IMR-90 (cell line): ENCODE measurements around the gene CARTPT. TPM values are rescaled to one million over a fixed set of nuclear protein-coding genes. Genes with fewer than 3 reads are reported as not detected.

ENCODE experiments used
- ATAC-seq: fragments of 200-7000 bp; cut with Tn5 transposase; 2 replicates; pipeline ENCODE4 v1.9.1; 2020; ENCODE audit warnings: low read depth, mild to moderate bottlenecking, moderate library complexity
- BruUV-seq: library from RNA; stranded (reverse); fragments of 400-500 nt; replicated peaks from 2 replicates; lab custom pipeline; 2021; lab: Mats Ljungman, UMichigan
- CTCF ChIA-PET: fragments of 300-600 bp; formaldehyde crosslinking; extraction: SDS; loops from one replicate; lab custom pipeline; 2021; ENCODE audit warnings: antibody characterized with exemption; lab: Yijun Ruan, JAX
- POLR2A ChIA-PET: fragments of 300-600 bp; sonication (Branson Sonifier 250); formaldehyde crosslinking; loops from one replicate; lab custom pipeline; 2022; ENCODE audit warnings: antibody characterized with exemption; ENCODE audit not compliant: unreplicated experiment; lab: Charles Lee
- DNase-seq: peaks from one replicate; pipeline ENCODE4 v3.0.0; 2013
- H2AFZ ChIP-seq: replicated peaks from 2 replicates; pipeline ENCODE3; 2013; ENCODE audit warnings: low read length, mild to moderate bottlenecking; ENCODE audit not compliant: poor library complexity
- H2AK5ac ChIP-seq: 2 replicates; pipeline ENCODE4 v1.6.1; 2013; ENCODE audit warnings: low read depth, low read length, inconsistent platforms
- H2AK9ac ChIP-seq: replicated peaks from 2 replicates; pipeline ENCODE3; 2013; ENCODE audit warnings: mild to moderate bottlenecking, low read depth, low read length, moderate library complexity; ENCODE audit not compliant: poor library complexity
- H2BK120ac ChIP-seq: 2 replicates; pipeline ENCODE4 v1.6.1; 2013; ENCODE audit warnings: low read depth, low read length, inconsistent platforms
- H2BK15ac ChIP-seq: 3 replicates; pipeline ENCODE4 v1.6.1; 2013; ENCODE audit warnings: low read depth, low read length, inconsistent platforms
- H2BK20ac ChIP-seq: 2 replicates; pipeline ENCODE4 v1.6.1; 2013; ENCODE audit warnings: low read depth, mild to moderate bottlenecking, inconsistent platforms, low read length, moderate library complexity
- H2BK5ac ChIP-seq: 2 replicates; pipeline ENCODE4 v1.6.1; 2013; ENCODE audit warnings: mild to moderate bottlenecking, low read depth, low read length, inconsistent platforms; ENCODE audit not compliant: poor library complexity, severe bottlenecking
- H3K14ac ChIP-seq: replicated peaks from 2 replicates; pipeline ENCODE4 v1.6.1; 2013; ENCODE audit warnings: low read depth, low read length, inconsistent platforms
- H3K18ac ChIP-seq: 2 replicates; pipeline ENCODE4 v1.6.1; 2013; ENCODE audit warnings: low read depth, low read length, control low read depth
- H3K23ac ChIP-seq: 2 replicates; pipeline ENCODE4 v1.6.1; 2013; ENCODE audit warnings: low read depth, low read length, inconsistent platforms
- H3K27ac ChIP-seq: 2 replicates; pipeline ENCODE4 v1.5.1; 2013; ENCODE audit warnings: mild to moderate bottlenecking, control low read depth, low read length; ENCODE audit not compliant: insufficient read depth
- H3K27me3 ChIP-seq: 2 replicates; pipeline ENCODE4 v1.6.1; 2013; ENCODE audit warnings: low read length; ENCODE audit not compliant: control insufficient read depth, insufficient read depth
- H3K36me3 ChIP-seq: 2 replicates; pipeline ENCODE4 v1.6.1; 2013; ENCODE audit warnings: low read length, mixed read lengths; ENCODE audit not compliant: control insufficient read depth, insufficient read depth
- H3K4ac ChIP-seq: 2 replicates; pipeline ENCODE4 v1.6.1; 2013; ENCODE audit warnings: low read depth, low read length, inconsistent platforms
- H3K4me1 ChIP-seq: 2 replicates; pipeline ENCODE4 v1.6.1; 2013; ENCODE audit warnings: low read length, mixed read lengths; ENCODE audit not compliant: control insufficient read depth, insufficient read depth
- H3K4me2 ChIP-seq: 2 replicates; pipeline ENCODE4 v1.6.1; 2013; ENCODE audit warnings: low read depth, mild to moderate bottlenecking, control low read depth, low read length, moderate library complexity
- H3K4me3 ChIP-seq: 2 replicates; pipeline ENCODE4 v1.5.1; 2013; ENCODE audit warnings: low read depth, mild to moderate bottlenecking, control low read depth, low read length, moderate library complexity; ENCODE audit not compliant: insufficient read depth
- H3K56ac ChIP-seq: 2 replicates; pipeline ENCODE4 v1.6.1; 2013; ENCODE audit warnings: low read length, inconsistent platforms; ENCODE audit not compliant: insufficient read depth; ENCODE audit errors: extremely low read depth
- H3K79me1 ChIP-seq, 2 experiments: 2 replicates each; pipeline ENCODE4 v1.6.1; 2013; ENCODE audit warnings: low read length in 2 of 2, inconsistent platforms in 1 of 2, low read depth in 1 of 2
- H3K9ac ChIP-seq: 2 replicates; pipeline ENCODE4 v1.6.1; 2013; ENCODE audit warnings: low read depth, low read length, control low read depth
- H3K9me1 ChIP-seq: 2 replicates; pipeline ENCODE4 v1.6.1; 2013; ENCODE audit warnings: low read length, inconsistent platforms; ENCODE audit not compliant: insufficient read depth
- H3K9me3 ChIP-seq: 2 replicates; pipeline ENCODE4 v1.6.1; 2013; ENCODE audit warnings: low read length; ENCODE audit not compliant: control insufficient read depth, insufficient read depth
- H4K20me1 ChIP-seq: 2 replicates; pipeline ENCODE4 v1.6.1; 2013; ENCODE audit warnings: low read length, inconsistent platforms; ENCODE audit not compliant: insufficient read depth
- H4K5ac ChIP-seq: 2 replicates; pipeline ENCODE4 v1.6.1; 2013; ENCODE audit warnings: mild to moderate bottlenecking, low read depth, low read length, control low read depth
- H4K8ac ChIP-seq, 2 experiments: 2 replicates each; pipeline ENCODE4 v1.6.1; 2013; ENCODE audit warnings: low read depth in 2 of 2, low read length in 2 of 2, control low read depth in 1 of 2, inconsistent platforms in 1 of 2
- H4K91ac ChIP-seq: 2 replicates; pipeline ENCODE4 v1.6.1; 2013; ENCODE audit warnings: low read depth, low read length, inconsistent platforms; ENCODE audit not compliant: insufficient read depth
- BHLHE40 ChIP-seq: fragments of 150-350 bp; IDR thresholded peaks from 2 replicates; pipeline ENCODE4 v1.6.1; 2016; ENCODE audit warnings: mild to moderate bottlenecking, low read depth, low read length
- CEBPB ChIP-seq: IDR thresholded peaks from 2 replicates; pipeline ENCODE4 v1.6.1; 2012; ENCODE audit warnings: low read depth, low read length, improper control_type of control experiment
- CHD1 ChIP-seq: IDR thresholded peaks from 2 replicates; pipeline ENCODE4 v1.6.1; 2012; ENCODE audit warnings: low read depth, low read length, improper control_type of control experiment
- ELK1 ChIP-seq: fragments of 150-350 bp; IDR thresholded peaks from 2 replicates; pipeline ENCODE4 v1.6.1; 2016; ENCODE audit warnings: low read depth, mild to moderate bottlenecking, low read length, moderate library complexity, borderline replicate concordance
- FOS ChIP-seq: fragments of 150-350 bp; IDR thresholded peaks from 2 replicates; pipeline ENCODE4 v1.6.1; 2016; ENCODE audit warnings: low read depth, low read length
- MAFK ChIP-seq: IDR thresholded peaks from 2 replicates; pipeline ENCODE4 v1.6.1; 2012; ENCODE audit warnings: low read depth, low read length, improper control_type of control experiment
- MAZ ChIP-seq: IDR thresholded peaks from 2 replicates; pipeline ENCODE4 v1.6.1; 2012; ENCODE audit warnings: low read depth, mild to moderate bottlenecking, low read length, improper control_type of control experiment, moderate library complexity, borderline replicate concordance
- MXI1 ChIP-seq: IDR thresholded peaks from 2 replicates; pipeline ENCODE4 v1.6.1; 2012; ENCODE audit warnings: low read depth, mild to moderate bottlenecking, low read length, moderate library complexity, borderline replicate concordance
- NFE2L2 ChIP-seq: fragments of 150-350 bp; IDR thresholded peaks from 2 replicates; pipeline ENCODE4 v1.6.1; 2016; ENCODE audit warnings: low read depth, mild to moderate bottlenecking, low read length
- POLR2A ChIP-seq: IDR thresholded peaks from 2 replicates; pipeline ENCODE4 v1.6.1; 2012; ENCODE audit warnings: mild to moderate bottlenecking, low read depth, low read length
- RAD21 ChIP-seq: IDR thresholded peaks from 2 replicates; pipeline ENCODE4 v1.6.1; 2012; ENCODE audit warnings: low read length, improper control_type of control experiment
- RCOR1 ChIP-seq: IDR thresholded peaks from 2 replicates; pipeline ENCODE4 v1.6.1; 2012; ENCODE audit warnings: mild to moderate bottlenecking, low read length, improper control_type of control experiment; ENCODE audit not compliant: insufficient replicate concordance
- RFX5 ChIP-seq: IDR thresholded peaks from 2 replicates; pipeline ENCODE4 v1.8.0; 2012; ENCODE audit warnings: low read depth, mild to moderate bottlenecking, low read length, moderate library complexity
- SMC3 ChIP-seq: fragments of 150-350 bp; IDR thresholded peaks from 2 replicates; pipeline ENCODE4 v1.6.1; 2016; ENCODE audit warnings: low read depth, mild to moderate bottlenecking, antibody characterized with exemption, low read length, moderate library complexity
- WGBS, 2 experiments: methylation state at CpG; one replicate each; pipeline versions ENCODE4 v1.1.5 to v1.1.7; 2013; ENCODE audit warnings: missing lambda C conversion rate in 2 of 2; ENCODE audit not compliant: insufficient read length in 1 of 2; ENCODE audit errors: extremely low coverage in 2 of 2; 5-methylcytosine and 5-hydroxymethylcytosine counted together
- dilution Hi-C: fragments of 300-500 bp; cut with HindIII; formaldehyde crosslinking; loops from one replicate; pipeline ENCODE4 v1.14.3; 2018; ENCODE audit warnings: low sequenced_read_pairs; ENCODE audit not compliant: unreplicated experiment
- in situ Hi-C: fragments of 300-500 bp; cut with MboI; formaldehyde crosslinking; loops from 3 replicates; pipeline ENCODE4 v1.14.3; 2019; ENCODE audit warnings: low sequenced_read_pairs, inconsistent platforms, mixed read lengths
- intact Hi-C: fragments of 100-400 bp; cut with micrococcal nuclease; formaldehyde crosslinking; loops from 2 replicates; pipeline ENCODE4 v1.10.0; 2022
- polyA plus RNA-seq, 3 experiments: library from polyadenylated mRNA; depleted of rRNA; stranded (reverse); fragments of >200 nt; gene quantifications; 2 replicates each; pipeline ENCODE4 v1.2.3, GENCODE V29; 2012; ENCODE audit warnings: low replicate concordance in 1 of 3
- total RNA-seq: library from RNA; depleted of rRNA; stranded (reverse); fragments of >200 nt; gene quantifications from 2 replicates; pipeline ENCODE4 v1.2.3, GENCODE V29; 2012
- TF ChIP-seq, protein P1 (sequence below): conservative IDR thresholded peaks from 2 replicates; pipeline ENCODE4 v1.5.1; 2012; ENCODE audit warnings: mild to moderate bottlenecking, low read depth, low read length, improper control_type of control experiment
- TF ChIP-seq, protein P2 (sequence below): fragments of 150-350 bp; IDR thresholded peaks from 2 replicates; pipeline ENCODE4 v1.6.1; 2017; ENCODE audit warnings: mild to moderate bottlenecking, antibody characterized with exemption, low read length, low read depth

The CARTPT gene
- total and polyA plus RNA-seq, 2 of the 4 experiments (the other 2 are of a cell fraction): not detected

DNA sequence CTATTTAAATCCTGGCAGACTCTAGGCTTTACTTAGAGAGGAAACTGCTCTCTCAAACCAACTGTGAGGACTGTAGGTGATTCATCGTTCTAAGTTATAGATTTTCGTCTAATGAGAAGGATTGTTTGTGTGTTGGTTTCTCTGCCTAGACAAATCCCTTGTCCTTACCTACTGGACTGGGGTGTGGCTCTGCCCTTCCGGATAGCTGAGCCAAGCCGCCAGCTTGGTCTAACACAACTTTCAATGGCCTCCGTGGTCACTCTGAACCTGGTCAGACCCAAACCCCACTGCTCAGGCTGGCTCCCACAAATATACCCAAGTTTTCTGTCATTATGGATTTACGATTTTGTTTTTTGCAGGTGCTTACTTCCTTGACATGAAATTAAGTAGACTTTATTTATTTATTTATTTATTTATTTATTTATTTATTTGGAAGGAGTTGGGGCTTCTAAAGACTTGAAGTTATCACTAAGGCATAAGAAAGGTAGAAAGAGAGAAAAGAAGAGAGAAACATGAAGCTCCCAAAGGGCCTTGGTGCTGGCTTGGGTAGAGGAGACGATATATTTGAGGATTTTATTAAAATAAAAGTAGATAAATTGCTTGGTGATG lies 19.0 kb downstream of the CARTPT start:
- no peak overlapping the region for H4K91ac ChIP-seq
- no peak overlapping the region for H3K56ac ChIP-seq
- H2BK20ac ChIP-seq: no peak overlapping the region
- POLR2A ChIA-PET: no interaction called here
- in situ Hi-C loops (no loop called here), intact Hi-C loops (no loop called here), dilution Hi-C loops (no loop called here)
- DNase-seq (no peak), ATAC-seq (no peak)
- TF ChIP-seq MAZ (no peak), RAD21 (no peak), RFX5 (no peak), MAFK (no peak), ELK1 (no peak), POLR2A (no peak), SMC3 (no peak), MXI1 (no peak), CHD1 (no peak), NFE2L2 (no peak), RCOR1 (no peak), CEBPB (no peak), BHLHE40 (no peak), FOS (no peak)
- TF ChIP-seq, protein P1, sequence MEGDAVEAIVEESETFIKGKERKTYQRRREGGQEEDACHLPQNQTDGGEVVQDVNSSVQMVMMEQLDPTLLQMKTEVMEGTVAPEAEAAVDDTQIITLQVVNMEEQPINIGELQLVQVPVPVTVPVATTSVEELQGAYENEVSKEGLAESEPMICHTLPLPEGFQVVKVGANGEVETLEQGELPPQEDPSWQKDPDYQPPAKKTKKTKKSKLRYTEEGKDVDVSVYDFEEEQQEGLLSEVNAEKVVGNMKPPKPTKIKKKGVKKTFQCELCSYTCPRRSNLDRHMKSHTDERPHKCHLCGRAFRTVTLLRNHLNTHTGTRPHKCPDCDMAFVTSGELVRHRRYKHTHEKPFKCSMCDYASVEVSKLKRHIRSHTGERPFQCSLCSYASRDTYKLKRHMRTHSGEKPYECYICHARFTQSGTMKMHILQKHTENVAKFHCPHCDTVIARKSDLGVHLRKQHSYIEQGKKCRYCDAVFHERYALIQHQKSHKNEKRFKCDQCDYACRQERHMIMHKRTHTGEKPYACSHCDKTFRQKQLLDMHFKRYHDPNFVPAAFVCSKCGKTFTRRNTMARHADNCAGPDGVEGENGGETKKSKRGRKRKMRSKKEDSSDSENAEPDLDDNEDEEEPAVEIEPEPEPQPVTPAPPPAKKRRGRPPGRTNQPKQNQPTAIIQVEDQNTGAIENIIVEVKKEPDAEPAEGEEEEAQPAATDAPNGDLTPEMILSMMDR: no peak
- TF ChIP-seq, protein P2, sequence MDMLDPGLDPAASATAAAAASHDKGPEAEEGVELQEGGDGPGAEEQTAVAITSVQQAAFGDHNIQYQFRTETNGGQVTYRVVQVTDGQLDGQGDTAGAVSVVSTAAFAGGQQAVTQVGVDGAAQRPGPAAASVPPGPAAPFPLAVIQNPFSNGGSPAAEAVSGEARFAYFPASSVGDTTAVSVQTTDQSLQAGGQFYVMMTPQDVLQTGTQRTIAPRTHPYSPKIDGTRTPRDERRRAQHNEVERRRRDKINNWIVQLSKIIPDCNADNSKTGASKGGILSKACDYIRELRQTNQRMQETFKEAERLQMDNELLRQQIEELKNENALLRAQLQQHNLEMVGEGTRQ: no peak
- H3K23ac ChIP-seq: no peak overlapping the region
- H3K14ac ChIP-seq: no peak overlapping the region
- no peak overlapping the region for H2BK5ac ChIP-seq
- WGBS, 2 experiments: no CpG with 5 or more reads among the region's 7 CpGs
- peaks cover 7% of the 10 kb centered on the region for H3K27me3 ChIP-seq
- H3K9ac ChIP-seq: no peak overlapping the region
- H4K20me1 ChIP-seq: no peaks in the 10 kb centered on the region
- no peak overlapping the region for H4K5ac ChIP-seq
- H2BK120ac ChIP-seq: no peak overlapping the region
- no peak overlapping the region for H3K4ac ChIP-seq
- CTCF ChIA-PET: no interaction called here
- H3K36me3 ChIP-seq: no peaks in the 10 kb centered on the region
- no peak overlapping the region for H2AK5ac ChIP-seq
- BruUV-seq: no TSS peak
- no peaks in the 10 kb centered on the region for H3K79me1 ChIP-seq
- H3K27ac ChIP-seq: no peak overlapping the region
- no peaks in the 10 kb centered on the region for H3K9me3 ChIP-seq
- H4K8ac ChIP-seq: no peak overlapping the region
- H3K9me1 ChIP-seq: no peaks in the 10 kb centered on the region
- no peak overlapping the region for H3K18ac ChIP-seq
- H3K4me3 ChIP-seq: no peak overlapping the region
- no peaks in the 10 kb centered on the region for H3K4me1 ChIP-seq
- H2BK15ac ChIP-seq: no peak overlapping the region
- no peak overlapping the region for H2AFZ ChIP-seq
- no peak overlapping the region for H2AK9ac ChIP-seq
- H3K4me2 ChIP-seq: no peak overlapping the region
